Activated CD4-positive, alpha-beta T cell treated with anti-CD3 and anti-CD28 coated beads for 36 hours (primary cell): ENCODE results near the gene TMCC2. TPM values are rescaled to one million over a fixed set of nuclear protein-coding genes. Genes with fewer than 3 reads are reported as not detected.
"Not testable (repeated sequence)": the region's sequence is repeated elsewhere in the genome, so short reads cannot be mapped to it uniquely, and the experiment has no call there.

ENCODE experiments used
- ATAC-seq: fragments of 200-7000 bp; cut with Tn5 transposase; one replicate; pipeline ENCODE4 v1.10.0; 2021; ENCODE audit warnings: mild to moderate bottlenecking, moderate library complexity
- CTCF ChIA-PET: fragments of 350-600 bp; sonication (Branson Sonifier 250); formaldehyde crosslinking; loops from one replicate; lab custom pipeline; 2021; ENCODE audit warnings: antibody characterized with exemption; lab: Charles Lee
- POLR2A ChIA-PET: fragments of 350-600 bp; sonication (Branson Sonifier 250); formaldehyde crosslinking; loops from one replicate; lab custom pipeline; 2021; ENCODE audit warnings: antibody characterized with exemption, inconsistent platforms; lab: Charles Lee
- DNase-seq: peaks from one replicate; pipeline ENCODE4 v3.0.0-alpha.2; 2020
- H3K27ac Mint-ChIP-seq: one replicate; pipeline ENCODE4 v1.8.0; 2021; ENCODE audit warnings: mixed read lengths
- H3K27me3 Mint-ChIP-seq: one replicate; pipeline ENCODE4 v1.8.0; 2021; ENCODE audit warnings: mixed read lengths
- H3K36me3 Mint-ChIP-seq: one replicate; pipeline ENCODE4 v1.8.0; 2021; ENCODE audit warnings: low read depth, mixed read lengths
- H3K4me1 Mint-ChIP-seq: one replicate; pipeline ENCODE4 v1.8.0; 2021; ENCODE audit warnings: mixed read lengths
- H3K4me3 Mint-ChIP-seq: one replicate; pipeline ENCODE4 v1.8.0; 2021; ENCODE audit warnings: mild to moderate bottlenecking, moderate library complexity, mixed read lengths
- H3K9me3 Mint-ChIP-seq: one replicate; pipeline ENCODE4 v1.8.0; 2021; ENCODE audit warnings: low read depth, mixed read lengths
- intact Hi-C, 2 experiments: fragments of 100-400 bp; cut with DNase I in 1 of 2; cut with micrococcal nuclease in 1 of 2; formaldehyde crosslinking; loops; one replicate each; pipeline versions ENCODE4 v1.14.2 to v1.15.1; 2022 to 2024; cut with DNase I, micrococcal nuclease
- total RNA-seq, 2 experiments: library from RNA; stranded (reverse); gene quantifications; one replicate each; pipeline ENCODE4 v1.2.3, GENCODE V29; 2021

The TMCC2 gene
- total RNA-seq, 2 experiments from 2014 or later: 10.5 to 11.0 TPM

DNA sequence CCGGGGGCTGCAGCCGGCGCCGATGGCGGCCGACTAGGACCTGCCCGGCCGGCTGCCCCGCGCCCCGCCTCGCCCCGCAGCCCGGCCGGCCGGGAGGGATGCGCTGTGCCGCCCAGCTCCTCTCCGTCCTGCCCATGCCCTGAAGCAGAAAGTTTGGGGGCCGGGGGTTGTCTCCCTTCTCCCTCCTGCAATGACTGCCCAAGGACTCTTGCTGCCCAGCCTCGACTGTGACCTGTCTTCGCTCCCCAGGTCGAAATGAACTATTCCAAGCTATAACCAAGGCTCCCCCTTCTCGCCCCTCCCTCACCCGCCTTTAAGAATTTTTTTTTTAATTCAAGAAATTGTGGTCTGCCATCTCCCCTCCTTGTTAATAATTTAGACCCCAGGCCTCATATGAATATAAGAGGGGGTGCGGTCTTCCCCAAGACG lies 361 bp downstream of the TMCC2 start:
- Mint-ChIP-seq H3K36me3 (peaks cover 4% of the 10 kb centered on the region), H3K4me3 (peak overlapping the region; percentile 89), H3K27me3 (peaks cover 14% of the 10 kb centered on the region), H3K27ac (peak overlapping the region; percentile 51), H3K4me1 (peaks cover 43% of the 10 kb centered on the region), H3K9me3 (no peaks in the 10 kb centered on the region)
- DNase-seq: peak; percentile 33
- POLR2A ChIA-PET: interaction anchor here (0.7 to 2.7 kb wide), 7 partner anchors 9 to 109 kb away, joined by 3 to 11 read pairs (median 4); partner anchors contain the start of gene DSTYK
- CTCF ChIA-PET: interaction anchor here (0.7 to 4.8 kb wide), 26 partner anchors 8 to 242 kb away, joined by 3 to 205 read pairs (median 4); partner anchors contain the start of genes DSTYK, NUAK2, RBBP5 and TMEM81
- peak; percentile 4 for ATAC-seq
- intact Hi-C loops: loop anchor here (1.0 to 5.0 kb wide), 4 partner anchors 17 to 404 kb away; partner anchors contain the start of genes DSTYK (in 1 of the 2), ELK4 (in 1 of the 2) and NUAK2 (in 1 of the 2)

DNA sequence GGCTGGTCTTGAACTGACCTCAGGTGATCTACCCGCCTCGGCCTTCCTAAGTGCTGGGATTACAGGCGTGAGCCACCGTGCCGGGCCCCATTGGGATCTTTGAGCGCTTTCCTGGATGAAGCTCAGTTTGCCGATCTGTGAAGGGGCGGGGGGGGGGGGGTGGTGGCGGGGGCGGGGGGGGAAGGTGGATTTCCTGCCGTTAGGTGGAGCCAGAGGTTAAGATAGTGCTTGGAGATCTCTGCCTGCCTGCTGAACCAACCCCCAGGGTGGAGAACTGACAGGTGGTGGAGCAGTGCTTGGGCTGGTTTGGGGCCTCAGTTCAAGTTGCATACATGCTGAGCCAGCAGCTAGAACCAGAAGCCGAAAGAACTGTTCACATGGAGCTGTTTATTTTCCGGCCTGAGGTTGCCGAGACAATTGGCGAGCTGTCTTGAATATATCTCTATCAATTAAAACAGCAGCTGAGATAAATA lies 1.7 kb downstream of the TMCC2 start:
- ATAC-seq (peak; percentile 79), DNase-seq (peak; percentile 86)
- intact Hi-C loops: loop anchor here (1.0 to 5.0 kb wide), 7 partner anchors 9 to 403 kb away; partner anchors contain the start of genes DSTYK (in 1 of the 2) and ELK4 (in 1 of the 2)
- H3K36me3 Mint-ChIP-seq: peaks cover 8% of the 10 kb centered on the region
- peaks cover 53% of the 10 kb centered on the region for H3K4me1 Mint-ChIP-seq
- peak overlapping the region; percentile 95 for H3K27ac Mint-ChIP-seq
- CTCF ChIA-PET: interaction anchor here (0.6 to 4.8 kb wide), 29 partner anchors 10 to 1466 kb away, joined by 3 to 205 read pairs (median 5); partner anchors contain the start of genes DSTYK, NUAK2, RBBP5 and TMEM81
- peaks cover 12% of the 10 kb centered on the region for H3K27me3 Mint-ChIP-seq
- no peaks in the 10 kb centered on the region for H3K9me3 Mint-ChIP-seq
- peak overlapping the region; percentile 89 for H3K4me3 Mint-ChIP-seq
- POLR2A ChIA-PET: interaction anchor here (0.6 to 2.7 kb wide), 5 partner anchors 9 to 876 kb away, joined by 3 to 11 read pairs (median 6); partner anchors contain the start of gene DSTYK

DNA sequence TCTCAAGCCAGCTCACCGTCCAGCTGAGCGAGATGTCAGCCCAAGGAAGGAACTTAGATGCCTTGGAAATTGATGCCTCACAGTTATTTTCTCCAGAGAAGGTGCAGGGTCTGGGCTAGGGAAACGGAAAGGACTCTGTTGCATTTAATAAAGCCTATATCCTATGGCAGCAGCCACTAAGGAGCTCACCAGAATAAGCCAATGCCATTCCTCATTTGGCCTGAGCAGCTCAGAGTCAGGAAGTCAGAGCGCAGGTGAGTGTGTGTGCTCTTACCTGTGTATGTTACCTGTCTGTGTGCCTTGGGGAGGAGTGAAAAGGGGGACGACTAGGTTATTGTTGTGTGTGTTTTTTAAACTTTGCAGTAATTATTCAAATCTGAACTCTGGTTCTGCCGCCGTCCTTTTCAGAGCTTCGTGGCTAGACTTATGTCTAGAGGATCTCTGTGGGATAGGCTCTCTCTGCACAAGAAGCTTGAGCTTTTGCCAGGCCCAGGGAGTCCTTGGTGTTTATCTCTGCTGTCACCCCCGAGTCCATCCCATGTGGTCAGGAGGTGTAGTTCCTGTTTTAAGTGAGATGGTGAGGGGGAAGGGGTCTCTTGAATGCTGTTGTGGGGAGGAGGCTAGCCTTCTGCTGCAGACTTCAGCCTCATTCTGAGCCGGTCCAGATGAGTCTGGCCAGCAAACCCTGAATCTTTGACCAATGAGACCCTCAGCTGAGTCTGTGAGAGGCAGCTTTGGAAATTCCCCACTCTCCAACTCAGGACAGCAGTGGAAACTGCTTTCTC lies 2.4 kb downstream of the TMCC2 start:
- peaks cover 8% of the 10 kb centered on the region for H3K36me3 Mint-ChIP-seq
- no peak for ATAC-seq
- H3K27ac Mint-ChIP-seq: peak overlapping the region; percentile 51
- no peak for DNase-seq
- ChIA-PET CTCF (interaction anchor here (0.6 to 4.8 kb wide), 25 partner anchors 9 to 1742 kb away, joined by 3 to 205 read pairs (median 5); partner anchors contain the start of genes DSTYK and RBBP5), POLR2A (interaction anchor here (0.6 to 2.7 kb wide), 6 partner anchors 8 to 877 kb away, joined by 3 to 11 read pairs (median 6); partner anchors contain the start of gene DSTYK)
- H3K27me3 Mint-ChIP-seq: peaks cover 12% of the 10 kb centered on the region
- peaks cover 56% of the 10 kb centered on the region for H3K4me1 Mint-ChIP-seq
- intact Hi-C loops: loop anchor here (1.0 to 5.0 kb wide), 7 partner anchors 8 to 402 kb away; partner anchors contain the start of genes DSTYK (in 1 of the 2) and ELK4 (in 1 of the 2)
- H3K4me3 Mint-ChIP-seq: peak overlapping the region; percentile 89
- no peaks in the 10 kb centered on the region for H3K9me3 Mint-ChIP-seq

DNA sequence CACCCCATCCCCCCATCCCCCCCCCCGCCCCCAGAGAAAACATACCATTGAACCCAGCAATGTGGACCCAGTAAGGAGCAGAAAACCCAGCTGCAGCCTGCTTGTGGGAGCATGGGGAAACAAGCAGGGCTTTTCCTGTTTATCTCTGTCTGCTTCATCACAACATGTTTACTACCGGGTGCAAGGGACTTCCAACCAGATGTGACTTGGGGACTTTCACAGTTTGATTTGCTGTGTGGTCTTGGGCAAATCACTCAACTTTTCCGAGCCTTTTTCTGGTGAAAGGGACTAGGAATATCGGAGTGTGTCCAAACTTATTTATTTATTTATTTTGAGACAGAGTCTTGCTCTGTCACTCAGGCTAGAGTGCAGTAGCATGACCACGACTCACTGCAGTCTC lies 3.2 kb downstream of the TMCC2 start:
- Mint-ChIP-seq H3K9me3 (no peaks in the 10 kb centered on the region), H3K27ac (no peak overlapping the region), H3K36me3 (peaks cover 8% of the 10 kb centered on the region), H3K4me1 (peaks cover 56% of the 10 kb centered on the region), H3K4me3 (peak overlapping the region; percentile 89), H3K27me3 (peaks cover 12% of the 10 kb centered on the region)
- POLR2A ChIA-PET: no interaction called here
- CTCF ChIA-PET: interaction anchor here (0.7 to 4.8 kb wide), 6 partner anchors 15 to 94 kb away, joined by 3 to 205 read pairs (median 17); no protein-coding TSS in a partner anchor
- ATAC-seq: no peak
- intact Hi-C loops: no loop called here
- no peak for DNase-seq

DNA sequence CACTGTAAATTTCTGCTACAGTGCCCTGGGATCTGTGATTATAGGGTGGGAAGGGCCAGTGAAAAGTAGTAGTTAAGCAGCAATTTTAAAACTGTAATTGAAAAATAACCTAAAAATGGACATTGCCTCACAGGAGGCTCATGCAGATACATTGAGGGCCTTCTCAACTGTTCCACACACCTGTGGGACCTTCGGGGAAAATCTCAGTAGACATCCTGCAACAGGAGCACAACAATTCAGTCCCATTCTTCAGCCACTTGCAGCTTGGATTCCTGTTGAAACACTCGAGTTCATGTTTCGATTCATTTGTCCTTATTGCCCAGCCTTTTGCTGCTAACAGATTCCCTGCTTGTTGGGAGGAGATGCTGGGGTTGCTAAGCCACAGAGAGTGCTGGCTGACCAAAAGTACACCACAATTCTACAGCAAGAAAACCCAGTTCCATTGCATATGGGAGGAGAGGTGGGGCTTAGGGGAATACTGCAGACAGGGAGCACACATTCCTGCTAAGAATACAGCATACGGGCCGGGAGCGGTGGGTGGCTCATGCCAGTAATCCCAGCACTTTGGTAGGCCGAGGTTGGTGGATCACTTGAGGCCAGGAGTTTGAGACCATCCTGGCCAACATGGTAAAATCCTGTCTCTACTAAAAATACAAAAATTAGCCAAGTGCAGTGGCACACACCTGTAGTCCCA lies 4.5 kb downstream of the TMCC2 start:
- DNase-seq (no peak), ATAC-seq (no peak)
- no peaks in the 10 kb centered on the region for H3K9me3 Mint-ChIP-seq
- intact Hi-C loops: no loop called here
- H3K27me3 Mint-ChIP-seq: no peaks in the 10 kb centered on the region
- peak overlapping the region; percentile 89 for H3K4me3 Mint-ChIP-seq
- peaks cover 15% of the 10 kb centered on the region for H3K36me3 Mint-ChIP-seq
- ChIA-PET CTCF (no interaction called here), POLR2A (interaction anchor here (0.9 kb wide), 1 partner anchor 21 kb away, joined by 6 read pairs; no protein-coding TSS in a partner anchor)
- H3K27ac Mint-ChIP-seq: peak overlapping the region; percentile 52
- peaks cover 58% of the 10 kb centered on the region for H3K4me1 Mint-ChIP-seq

DNA sequence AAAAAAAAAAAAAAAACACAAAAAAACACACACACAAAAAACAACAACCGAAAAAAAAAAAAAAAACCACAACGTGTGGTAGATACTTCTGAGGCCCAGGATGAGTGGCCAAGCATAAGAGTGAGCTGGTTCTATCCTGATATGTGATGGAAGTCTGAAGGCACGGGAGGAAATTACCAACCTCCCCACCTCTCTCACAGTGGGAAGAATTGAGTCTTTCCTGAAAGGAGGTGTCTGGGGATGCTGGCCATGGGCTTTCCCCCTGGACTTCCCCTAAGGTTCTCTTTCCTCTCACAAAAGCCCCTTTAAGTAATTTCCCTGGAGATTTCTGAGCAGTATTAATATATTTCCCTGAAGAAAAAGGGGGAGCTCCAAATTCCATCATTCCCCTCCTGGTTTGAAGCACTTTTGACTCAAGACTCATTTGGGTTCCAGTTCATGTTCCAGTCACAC lies 5.2 kb downstream of the TMCC2 start:
- ChIA-PET POLR2A (interaction anchor here (0.9 kb wide), 1 partner anchor 22 kb away, joined by 6 read pairs; no protein-coding TSS in a partner anchor), CTCF (interaction anchor here (0.5 kb wide), 1 partner anchor 303 kb away, joined by 3 read pairs; no protein-coding TSS in a partner anchor)
- H3K4me1 Mint-ChIP-seq: peaks cover 64% of the 10 kb centered on the region
- peak overlapping the region; percentile 89 for H3K4me3 Mint-ChIP-seq
- DNase-seq (peak; percentile 33), ATAC-seq (peak; percentile 17)
- peaks cover 15% of the 10 kb centered on the region for H3K36me3 Mint-ChIP-seq
- H3K27ac Mint-ChIP-seq: peak overlapping the region; percentile 58
- intact Hi-C loops: no loop called here
- H3K9me3 Mint-ChIP-seq: no peaks in the 10 kb centered on the region
- H3K27me3 Mint-ChIP-seq: no peaks in the 10 kb centered on the region

DNA sequence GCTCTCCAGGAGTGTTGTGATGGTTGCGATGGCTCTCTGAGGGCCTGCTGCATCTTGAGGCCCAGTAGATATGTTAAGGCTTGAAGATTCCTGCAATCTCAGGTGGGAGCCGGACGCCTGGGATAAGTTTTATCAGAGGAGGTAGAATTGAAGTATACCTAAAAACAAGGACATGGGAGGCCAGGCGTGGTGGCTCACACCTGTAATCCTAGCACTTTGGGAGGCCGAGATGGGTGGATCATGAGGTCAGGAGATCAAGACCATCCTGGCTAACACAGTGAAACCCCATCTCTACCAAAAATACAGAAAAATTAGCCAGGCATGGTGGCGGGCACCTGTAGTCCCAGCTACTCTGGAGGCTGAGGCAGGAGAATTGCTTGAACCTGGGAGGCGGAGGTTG lies 6.2 kb downstream of the TMCC2 start:
- peaks cover 17% of the 10 kb centered on the region for H3K36me3 Mint-ChIP-seq
- peaks cover 74% of the 10 kb centered on the region for H3K4me1 Mint-ChIP-seq
- DNase-seq, H3K27me3 Mint-ChIP-seq, ATAC-seq, H3K27ac Mint-ChIP-seq, H3K9me3 Mint-ChIP-seq, H3K4me3 Mint-ChIP-seq, intact Hi-C loops: not testable (repeated sequence)
- CTCF ChIA-PET: interaction anchor here (0.6 to 14.7 kb wide), 3 partner anchors 22 to 1256 kb away, joined by 3 to 172 read pairs (median 3); no protein-coding TSS in a partner anchor
- POLR2A ChIA-PET: interaction anchor here (0.6 to 1.0 kb wide), 2 partner anchors 9 to 222 kb away, joined by 3 read pairs; no protein-coding TSS in a partner anchor

DNA sequence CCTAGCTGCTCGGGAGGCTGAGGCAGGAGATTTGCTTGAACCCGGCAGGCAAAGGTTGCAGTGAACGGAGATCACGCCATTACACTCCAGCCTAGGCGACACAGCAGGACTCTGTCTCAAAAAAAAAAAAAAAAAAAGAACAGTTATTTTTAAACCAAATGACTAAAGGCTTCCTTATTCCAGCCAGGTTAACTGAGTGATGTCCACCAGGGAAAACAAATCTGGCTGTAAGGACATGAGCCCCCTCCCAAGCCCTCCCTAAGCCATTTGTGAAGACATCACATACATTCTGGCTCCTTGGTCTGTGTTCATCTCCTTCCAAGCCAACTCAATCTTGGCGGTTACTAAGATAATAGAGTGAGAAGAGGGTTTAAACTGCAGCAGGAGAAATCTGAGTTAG lies 8.2 kb downstream of the TMCC2 start:
- H3K27ac Mint-ChIP-seq: peak overlapping the region; percentile 74
- H3K4me3 Mint-ChIP-seq: no peak overlapping the region
- no peaks in the 10 kb centered on the region for H3K27me3 Mint-ChIP-seq
- peaks cover 18% of the 10 kb centered on the region for H3K36me3 Mint-ChIP-seq
- no peak for ATAC-seq
- intact Hi-C loops: loop anchor here in 1 of 2 experiments (5.0 kb wide), 1 partner anchor 39 kb away; no protein-coding TSS in a partner anchor
- no peak for DNase-seq
- ChIA-PET POLR2A (no interaction called here), CTCF (interaction anchor here (0.7 to 14.7 kb wide), 3 partner anchors 8 to 110 kb away, joined by 3 to 172 read pairs (median 3); no protein-coding TSS in a partner anchor)
- H3K4me1 Mint-ChIP-seq: peaks cover 75% of the 10 kb centered on the region
- H3K9me3 Mint-ChIP-seq: no peaks in the 10 kb centered on the region

DNA sequence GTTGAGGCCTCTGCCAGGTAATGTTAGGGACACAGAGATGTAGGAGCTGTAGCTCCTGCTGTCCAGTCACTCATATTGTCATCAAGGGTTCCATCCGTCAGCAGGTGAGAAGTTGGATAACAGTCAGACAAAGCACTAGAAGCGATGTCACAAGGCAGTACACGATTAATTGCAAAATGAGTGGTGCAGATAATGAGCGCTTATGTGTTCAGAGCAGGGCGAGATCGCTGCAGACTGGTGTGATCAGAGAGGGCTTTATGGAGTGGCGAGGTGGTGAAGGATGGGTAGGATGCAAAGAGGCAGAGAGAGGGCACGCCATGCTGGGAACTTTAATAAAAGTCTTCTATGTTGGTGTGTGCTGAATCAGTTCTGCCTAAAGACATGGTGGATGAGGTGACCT lies 8.8 kb downstream of the TMCC2 start:
- H3K36me3 Mint-ChIP-seq: peaks cover 18% of the 10 kb centered on the region
- H3K27ac Mint-ChIP-seq: peak overlapping the region; percentile 74
- POLR2A ChIA-PET: no interaction called here
- intact Hi-C loops: loop anchor here in 1 of 2 experiments (5.0 kb wide), 1 partner anchor 39 kb away; no protein-coding TSS in a partner anchor
- H3K4me3 Mint-ChIP-seq: no peak overlapping the region
- peaks cover 71% of the 10 kb centered on the region for H3K4me1 Mint-ChIP-seq
- H3K9me3 Mint-ChIP-seq: no peaks in the 10 kb centered on the region
- CTCF ChIA-PET: interaction anchor here (0.8 to 14.7 kb wide), 2 partner anchors 20 to 117 kb away, joined by 3 to 172 read pairs; no protein-coding TSS in a partner anchor
- ATAC-seq (no peak), DNase-seq (no peak)
- no peaks in the 10 kb centered on the region for H3K27me3 Mint-ChIP-seq

DNA sequence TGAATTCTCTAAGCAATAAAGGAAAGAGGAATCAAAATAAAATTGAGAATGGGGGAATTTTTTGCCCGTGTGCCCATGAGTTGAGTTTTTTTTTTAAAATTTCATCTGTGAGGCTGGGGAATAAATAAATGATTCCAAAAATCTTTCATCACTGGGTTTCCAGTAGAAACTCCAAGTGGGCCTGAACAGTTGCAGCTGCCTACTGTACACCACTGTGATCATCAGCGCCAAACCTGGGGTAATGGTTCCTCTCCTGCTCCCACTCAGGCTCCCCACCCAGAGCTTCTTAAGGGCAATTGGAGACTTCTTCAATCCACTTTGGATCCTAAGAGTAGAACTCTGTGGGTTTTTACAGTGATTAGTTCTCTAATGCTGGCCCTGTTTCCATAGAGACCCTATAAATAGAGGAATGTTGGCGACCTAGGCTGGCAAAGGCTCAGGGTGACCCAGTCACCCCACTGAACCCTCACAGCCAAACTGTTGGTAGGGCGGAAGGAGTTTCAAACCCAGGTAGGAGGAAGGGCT lies 9.3 kb downstream of the TMCC2 start:
- Mint-ChIP-seq H3K4me3 (no peak overlapping the region), H3K36me3 (peaks cover 17% of the 10 kb centered on the region), H3K4me1 (peaks cover 66% of the 10 kb centered on the region), H3K9me3 (no peaks in the 10 kb centered on the region), H3K27ac (peak overlapping the region; percentile 95), H3K27me3 (no peaks in the 10 kb centered on the region)
- intact Hi-C loops: loop anchor here in 1 of 2 experiments (5.0 kb wide), 1 partner anchor 40 kb away; no protein-coding TSS in a partner anchor
- ChIA-PET POLR2A (interaction anchor here (1.2 to 1.6 kb wide), 2 partner anchors 8 to 38 kb away, joined by 3 to 12 read pairs; no protein-coding TSS in a partner anchor), CTCF (interaction anchor here (0.8 to 14.7 kb wide), 3 partner anchors 8 to 117 kb away, joined by 3 to 172 read pairs (median 52); partner anchors contain the start of gene TMCC2)
- DNase-seq: no peak
- ATAC-seq: no peak
